SK-N-SH (cell line): ENCODE data around the gene TMEM62.

Experiments used
- CTCF ChIP-seq: fragments of 200-600 bp; sonication (generic); IDR thresholded peaks from 2 replicates; pipeline ENCODE4 v1.6.1; 2017; ENCODE audit warnings: antibody characterized with exemption, mild to moderate bottlenecking, moderate library complexity
- EP300 ChIP-seq, 2 experiments: IDR thresholded peaks; 2 replicates each; pipeline versions ENCODE4 v1.4.0 to v1.6.1; 2012; ENCODE audit warnings: borderline replicate concordance in 1 of 2, low read depth in 1 of 2, low read length in 1 of 2
- FOXM1 ChIP-seq: IDR thresholded peaks from 2 replicates; pipeline ENCODE4 v1.4.0; 2012; ENCODE audit warnings: low read depth, mild to moderate bottlenecking
- MAX ChIP-seq: IDR thresholded peaks from 2 replicates; pipeline ENCODE4 v1.4.0; 2012; ENCODE audit warnings: low read depth
- POLR2AphosphoS5 ChIP-seq: IDR thresholded peaks from 2 replicates; pipeline ENCODE4 v1.6.1; 2012; ENCODE audit warnings: low read depth, low read length
- REST ChIP-seq: IDR thresholded peaks from 2 replicates; pipeline ENCODE4 v1.6.1; 2012; ENCODE audit warnings: mild to moderate bottlenecking, low read depth, low read length, moderate library complexity

GRCh38 chr15:43184407-43185124 is 51.2 kb downstream of the TMEM62 start:
- TF ChIP-seq MAX: no peak
- TF ChIP-seq CTCF: no peak
- TF ChIP-seq REST: no peak
- TF ChIP-seq EP300 (IDR thresholded peaks at IDR 0.05; ENCODE audit: borderline replicate concordance in 1 of 2, low read depth in 1 of 2, low read length in 1 of 2): no peak
- TF ChIP-seq FOXM1: no peak
- TF ChIP-seq POLR2AphosphoS5: no peak
